Astrocyte (in vitro differentiated cells and primary cell): ENCODE results near the gene TMOD1. TPM values are rescaled to one million over a fixed set of nuclear protein-coding genes. Genes with fewer than 3 reads are reported as not detected.

Experiments
- DNase-seq: peaks from one replicate; pipeline ENCODE4 v3.0.0-alpha.2; 2010; ENCODE audit warnings: low read depth
- FAIRE-seq: peaks from 2 replicates; lab custom pipeline; 2011; peaks lifted over from hg19 to GRCh38; lab: Jason Lieb, UNC
- H2AFZ ChIP-seq: 2 replicates; pipeline ENCODE4 v1.6.0; 2012; ENCODE audit warnings: low read depth, low read length, inconsistent platforms
- H3K27ac ChIP-seq: 2 replicates; pipeline ENCODE4 v1.5.1; 2011; ENCODE audit warnings: low read depth, low read length, inconsistent platforms
- H3K27me3 ChIP-seq: 2 replicates; pipeline ENCODE4 v1.6.0; 2011; ENCODE audit warnings: low read length, inconsistent platforms; ENCODE audit not compliant: insufficient read depth
- H3K36me3 ChIP-seq: 2 replicates; pipeline ENCODE4 v1.5.1; 2011; ENCODE audit warnings: low read length, inconsistent platforms; ENCODE audit not compliant: insufficient read depth
- H3K4me1 ChIP-seq: 2 replicates; pipeline ENCODE4 v1.5.1; 2011; ENCODE audit warnings: low read length, inconsistent platforms; ENCODE audit not compliant: insufficient read depth
- H3K4me2 ChIP-seq: 2 replicates; pipeline ENCODE4 v1.6.0; 2012; ENCODE audit warnings: low read length, inconsistent platforms
- H3K4me3 ChIP-seq: 2 replicates; pipeline ENCODE4 v1.5.1; 2011; ENCODE audit warnings: low read depth, mild to moderate bottlenecking, low read length, inconsistent platforms; ENCODE audit not compliant: insufficient read depth
- H3K79me2 ChIP-seq: 2 replicates; pipeline ENCODE4 v1.6.0; 2012; ENCODE audit warnings: mild to moderate bottlenecking, low read length, inconsistent platforms; ENCODE audit not compliant: insufficient read depth
- H3K9ac ChIP-seq: 2 replicates; pipeline ENCODE4 v1.6.0; 2012; ENCODE audit warnings: mild to moderate bottlenecking, low read length, inconsistent platforms
- H3K9me3 ChIP-seq: 2 replicates; pipeline ENCODE4 v1.5.1; 2012; ENCODE audit warnings: low read depth, mild to moderate bottlenecking, low read length, inconsistent platforms; ENCODE audit not compliant: insufficient read depth
- H4K20me1 ChIP-seq: 2 replicates; pipeline ENCODE4 v1.6.0; 2012; ENCODE audit warnings: low read length, inconsistent platforms; ENCODE audit not compliant: insufficient read depth
- H3K27ac Mint-ChIP-seq: one replicate; pipeline ENCODE4 v1.8.0; 2021; ENCODE audit warnings: mild to moderate bottlenecking, mixed read lengths; ENCODE audit not compliant: unreplicated experiment
- H3K27me3 Mint-ChIP-seq: one replicate; pipeline ENCODE4 v1.8.0; 2021; ENCODE audit warnings: low read depth, mixed read lengths; ENCODE audit not compliant: unreplicated experiment
- H3K36me3 Mint-ChIP-seq: one replicate; pipeline ENCODE4 v1.8.0; 2021; ENCODE audit warnings: low read depth, mixed read lengths; ENCODE audit not compliant: unreplicated experiment
- H3K4me1 Mint-ChIP-seq: one replicate; pipeline ENCODE4 v1.8.0; 2021; ENCODE audit warnings: low read depth, mixed read lengths; ENCODE audit not compliant: unreplicated experiment
- H3K4me3 Mint-ChIP-seq: one replicate; pipeline ENCODE4 v1.8.0; 2021; ENCODE audit warnings: mild to moderate bottlenecking, moderate library complexity, mixed read lengths; ENCODE audit not compliant: unreplicated experiment
- H3K9me3 Mint-ChIP-seq: one replicate; pipeline ENCODE4 v1.8.0; 2021; ENCODE audit warnings: mild to moderate bottlenecking, mixed read lengths; ENCODE audit not compliant: unreplicated experiment
- CTCF ChIP-seq: IDR thresholded peaks from 2 replicates; pipeline ENCODE4 v1.5.1; 2011; ENCODE audit warnings: low read depth, mild to moderate bottlenecking, inconsistent platforms, low read length, moderate library complexity; ENCODE audit not compliant: insufficient read depth
- EZH2 ChIP-seq: IDR thresholded peaks from 2 replicates; pipeline ENCODE4 v1.6.1; 2012; ENCODE audit warnings: mild to moderate bottlenecking, low read length, inconsistent platforms; ENCODE audit not compliant: insufficient read depth
- total RNA-seq: library from RNA; stranded (reverse); gene quantifications from 2 replicates; pipeline ENCODE4 v1.2.1, GENCODE V29; 2021

TMOD1 gene
- total RNA-seq, 1 donor from 2014 or later: 0.48 TPM

- H4K20me1 ChIP-seq: peaks cover 51% of the 10 kb centered on the region
These were observed 138.9 kb downstream of the TMOD1 start for GRCh38 chr9:97640325-97640724.

GRCh38 chr9:97645720-97646119 is 144.3 kb downstream of the TMOD1 start:
- Mint-ChIP-seq H3K36me3 (peaks cover 3% of the 10 kb centered on the region), H3K27ac (no peak overlapping the region), H3K4me3 (no peak overlapping the region), H3K27me3 (no peaks in the 10 kb centered on the region), H3K9me3 (no peaks in the 10 kb centered on the region), H3K4me1 (no peaks in the 10 kb centered on the region)
- DNase-seq (no peak), FAIRE-seq (no peak)
- TF ChIP-seq CTCF (no peak), EZH2 (no peak)
- no peak overlapping the region for H3K27ac ChIP-seq
- H3K4me3 ChIP-seq: no peak overlapping the region
- no peak overlapping the region for H2AFZ ChIP-seq
- H3K79me2 ChIP-seq: peaks cover 19% of the 10 kb centered on the region
- H3K4me2 ChIP-seq: no peak overlapping the region
- H3K9me3 ChIP-seq: no peaks in the 10 kb centered on the region
- H3K36me3 ChIP-seq: peaks cover 47% of the 10 kb centered on the region
- no peaks in the 10 kb centered on the region for H3K4me1 ChIP-seq
- peaks cover 8% of the 10 kb centered on the region for H4K20me1 ChIP-seq
- H3K27me3 ChIP-seq: no peaks in the 10 kb centered on the region
- no peak overlapping the region for H3K9ac ChIP-seq

More at GRCh38 chr9:97640325-97640724, 138.9 kb downstream of the TMOD1 start:
- Histone ChIP-seq H3K9me3 (no peaks in the 10 kb centered on the region), H3K4me1 (no peaks in the 10 kb centered on the region), H3K27ac (no peak overlapping the region), H3K9ac (no peak overlapping the region), H3K27me3 (no peaks in the 10 kb centered on the region), H3K36me3 (peaks cover 16% of the 10 kb centered on the region), H3K79me2 (peaks cover 69% of the 10 kb centered on the region), H3K4me3 (no peak overlapping the region), H3K4me2 (no peak overlapping the region), H2AFZ (no peak overlapping the region)
- TF ChIP-seq EZH2 (no peak), CTCF (no peak)
- Mint-ChIP-seq H3K4me3 (no peak overlapping the region), H3K9me3 (no peaks in the 10 kb centered on the region), H3K27me3 (no peaks in the 10 kb centered on the region), H3K4me1 (peaks cover 21% of the 10 kb centered on the region), H3K36me3 (no peaks in the 10 kb centered on the region), H3K27ac (no peak overlapping the region)
- FAIRE-seq (no peak), DNase-seq (no peak)

- DNase-seq (no peak), FAIRE-seq (peak; percentile 65)
- Histone ChIP-seq H3K4me2 (no peak overlapping the region), H3K9me3 (no peaks in the 10 kb centered on the region), H3K9ac (no peak overlapping the region), H3K79me2 (peaks cover 2% of the 10 kb centered on the region), H3K27ac (no peak overlapping the region), H3K36me3 (peaks cover 46% of the 10 kb centered on the region), H4K20me1 (peaks cover 16% of the 10 kb centered on the region), H3K4me1 (no peaks in the 10 kb centered on the region), H2AFZ (no peak overlapping the region), H3K4me3 (no peak overlapping the region), H3K27me3 (no peaks in the 10 kb centered on the region)
- Mint-ChIP-seq H3K27me3 (no peaks in the 10 kb centered on the region), H3K4me3 (no peak overlapping the region), H3K4me1 (no peaks in the 10 kb centered on the region), H3K9me3 (no peaks in the 10 kb centered on the region), H3K27ac (no peak overlapping the region), H3K36me3 (peaks cover 7% of the 10 kb centered on the region)
- no peak for TF ChIP-seq CTCF
- TF ChIP-seq EZH2: no peak
These were observed 146.5 kb downstream of the TMOD1 start for GRCh38 chr9:97647996-97648395.

Other genes with a start within 250 kb of the TMOD1 start
- gene CCDC180, start 194.0 kb upstream of the TMOD1 start, total RNA-seq: 2.2 and 3.5 TPM in 2 replicates
- gene TDRD7, start 89.6 kb upstream of the TMOD1 start, total RNA-seq: 20.4 and 21.4 TPM in 2 replicates
- 18.4 and 19.4 TPM in 2 replicates for gene TSTD2, start 131.7 kb downstream of the TMOD1 start, total RNA-seq
- 42.5 and 43.0 TPM in 2 replicates for gene NCBP1, start 132.2 kb downstream of the TMOD1 start, total RNA-seq
- 7.7 and 9.8 TPM in 2 replicates for gene XPA, start 195.7 kb downstream of the TMOD1 start, total RNA-seq